GM19372 (cell line): ENCODE results near the gene ETV6.
"Not testable (repeated sequence)": the region's sequence is repeated elsewhere in the genome, so short reads cannot be mapped to it uniquely, and the experiment has no call there.

Source experiments
- ATAC-seq: cut with Tn5 transposase; IDR thresholded peaks from one replicate; pipeline ENCODE4 v1.9.1; 2021; ENCODE audit warnings: mild to moderate bottlenecking, low read depth, moderate library complexity; ENCODE audit not compliant: unreplicated experiment

Gene ETV6

GRCh38 chr12:11666131-11667050, 16.9 kb downstream of the ETV6 start:
- no peak for ATAC-seq

- ATAC-seq: no peak
Observed at GRCh38 chr12:11667171-11667570, 17.7 kb downstream of the ETV6 start.

- no peak for ATAC-seq
Observed at GRCh38 chr12:11668611-11669010, 19.1 kb downstream of the ETV6 start.

GRCh38 chr12:11669348-11669747, 19.9 kb downstream of the ETV6 start:
- no peak for ATAC-seq

GRCh38 chr12:11672256-11673191, 23.1 kb downstream of the ETV6 start:
- no peak for ATAC-seq

GRCh38 chr12:11673666-11674461, 24.4 kb downstream of the ETV6 start:
- no peak for ATAC-seq

- ATAC-seq: no peak
Observed at GRCh38 chr12:11674894-11675390, 25.5 kb downstream of the ETV6 start.

- no peak for ATAC-seq
Observed at GRCh38 chr12:11676052-11676451, 26.6 kb downstream of the ETV6 start.

GRCh38 chr12:11677093-11677492, 27.6 kb downstream of the ETV6 start:
- ATAC-seq: no peak

- no peak for ATAC-seq
Observed at GRCh38 chr12:11677752-11678151, 28.3 kb downstream of the ETV6 start.

GRCh38 chr12:11678781-11679180, 29.3 kb downstream of the ETV6 start:
- ATAC-seq: no peak

- ATAC-seq: no peak
Observed at GRCh38 chr12:11681207-11681606, 31.7 kb downstream of the ETV6 start.

GRCh38 chr12:11681695-11682094, 32.2 kb downstream of the ETV6 start:
- not testable (repeated sequence) for ATAC-seq

- no peak for ATAC-seq
Observed at GRCh38 chr12:11684393-11684792, 34.9 kb downstream of the ETV6 start.

- no peak for ATAC-seq
Observed at GRCh38 chr12:11684811-11685210, 35.3 kb downstream of the ETV6 start.

- ATAC-seq: no peak
Observed at GRCh38 chr12:11685316-11685715, 35.8 kb downstream of the ETV6 start.

- no peak for ATAC-seq
Observed at GRCh38 chr12:11685716-11686115, 36.2 kb downstream of the ETV6 start.

GRCh38 chr12:11686120-11686519, 36.6 kb downstream of the ETV6 start:
- no peak for ATAC-seq

GRCh38 chr12:11687528-11687927, 38.1 kb downstream of the ETV6 start:
- no peak for ATAC-seq

GRCh38 chr12:11688379-11688778, 38.9 kb downstream of the ETV6 start:
- ATAC-seq: no peak
